GM21526 (cell line): Measurements from ENCODE around the gene PIP5K1C.

Experiments used
- ATAC-seq: cut with Tn5 transposase; IDR thresholded peaks from one replicate; pipeline ENCODE4 v1.9.1; 2021; ENCODE audit warnings: moderate library complexity; ENCODE audit not compliant: unreplicated experiment, low FRiP score

Gene PIP5K1C

DNA sequence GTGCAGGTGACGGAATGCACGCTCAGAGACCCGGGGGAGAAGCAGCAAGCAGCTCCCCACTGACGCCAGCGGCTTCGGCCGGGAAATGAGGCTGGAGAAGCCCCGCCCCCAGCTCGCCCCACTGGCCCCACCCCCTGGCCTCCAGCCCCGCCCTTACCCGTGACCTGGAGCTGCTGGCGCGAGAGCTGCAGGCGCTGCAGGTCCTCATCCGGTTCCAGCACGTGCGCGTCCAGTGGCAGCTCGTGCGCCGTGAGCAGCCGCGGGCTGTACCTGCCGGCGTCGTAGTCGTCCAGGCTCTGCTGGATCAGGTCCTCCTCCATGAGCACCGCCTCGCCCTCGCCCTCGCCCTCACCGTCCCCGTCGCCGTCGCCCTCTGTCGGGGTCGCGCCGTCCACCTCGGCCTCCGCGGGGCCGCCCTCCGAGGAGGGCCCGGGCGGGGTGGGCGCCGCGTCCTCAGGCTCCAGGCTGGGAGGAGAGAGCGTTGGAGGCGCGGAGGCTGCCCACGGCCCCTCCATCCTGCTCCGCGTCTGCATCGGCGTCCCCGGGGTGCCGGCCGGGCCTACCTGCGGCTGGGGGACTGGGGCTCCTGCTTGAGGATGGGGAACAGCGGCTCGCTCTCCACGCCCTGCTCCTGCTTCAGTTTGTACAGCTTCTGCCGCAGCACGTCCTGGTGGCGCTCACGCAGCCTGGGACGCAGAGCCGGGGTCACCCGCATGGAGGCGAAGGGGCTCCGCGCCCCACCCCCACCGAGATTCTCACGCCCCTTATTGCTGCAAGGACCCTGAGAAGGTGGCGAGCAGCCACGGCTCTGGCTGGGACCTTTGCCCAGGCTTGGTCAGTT is 87.1 kb downstream of the PIP5K1C start:
- no peak for ATAC-seq

- ATAC-seq, result no peak
These were observed 87.9 kb downstream of the PIP5K1C start for GRCh38 chr19:3612330-3612729.

DNA sequence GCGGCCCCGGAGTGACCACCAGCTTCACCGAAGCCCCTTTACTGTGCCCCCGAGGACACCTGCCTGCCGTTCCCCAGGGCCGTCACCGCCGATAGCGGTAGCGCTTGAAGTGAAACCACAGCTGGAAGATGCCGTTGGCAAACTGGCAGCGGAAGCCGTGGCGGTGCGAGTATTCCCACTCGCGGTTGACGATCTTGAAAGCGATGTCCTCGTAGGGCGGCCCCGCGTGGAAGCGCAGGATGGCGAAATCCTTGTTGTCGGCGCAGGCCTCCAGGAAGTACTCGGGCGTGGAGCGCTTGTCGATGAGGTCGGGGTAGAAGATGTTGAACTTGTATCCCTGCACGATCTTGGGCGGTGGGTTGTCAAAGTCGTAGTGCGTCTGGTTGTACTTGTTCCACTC is 88.4 kb downstream of the PIP5K1C start:
- no peak for ATAC-seq

- no peak for ATAC-seq
These were observed 89.2 kb downstream of the PIP5K1C start for GRCh38 chr19:3610745-3611717.

DNA sequence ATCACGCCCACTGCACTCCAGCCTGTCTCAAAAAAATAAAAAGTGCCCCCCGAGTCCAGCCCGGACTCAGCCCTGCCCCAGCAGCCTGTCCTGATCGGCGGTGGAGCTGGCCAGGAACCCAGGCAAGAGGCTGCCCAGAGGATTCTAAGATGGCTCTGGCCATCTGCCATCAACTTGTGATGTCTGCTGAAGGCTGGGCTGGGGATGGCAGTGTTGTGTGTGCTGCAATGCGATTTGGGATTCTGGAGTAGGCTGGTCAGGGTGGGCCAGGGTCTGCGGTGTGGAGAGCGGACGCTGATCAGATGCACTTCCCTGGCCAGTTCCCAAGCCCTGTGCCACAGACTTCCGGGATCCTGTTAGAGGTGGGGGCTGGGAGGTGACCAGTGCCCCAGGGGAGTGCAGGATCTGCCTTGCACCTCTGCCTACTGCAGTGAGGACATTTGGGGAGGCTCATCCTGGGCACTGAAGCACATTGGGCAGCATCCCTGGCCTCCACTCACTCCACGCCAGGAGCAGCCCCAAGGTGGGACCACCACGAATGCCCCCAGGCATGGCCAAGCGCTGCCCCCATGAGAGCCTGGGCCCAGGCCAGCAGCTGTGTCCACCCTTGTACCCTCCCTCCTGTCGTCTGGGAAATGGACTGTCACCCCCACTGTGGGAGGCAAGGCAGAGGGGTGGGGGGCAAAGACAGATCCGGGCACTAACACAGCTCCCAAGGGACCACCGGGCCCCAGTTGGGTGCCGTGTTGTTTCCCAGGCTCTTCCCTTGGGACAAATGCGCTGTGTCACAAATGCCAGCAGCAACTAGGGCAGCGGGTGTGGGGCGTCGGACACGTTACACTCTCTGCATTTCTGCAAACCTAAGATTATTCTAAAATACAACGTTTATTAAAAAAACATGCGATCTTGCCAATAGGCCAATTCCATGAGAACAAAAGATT is 90.2 kb downstream of the PIP5K1C start:
- ATAC-seq, result no peak

DNA sequence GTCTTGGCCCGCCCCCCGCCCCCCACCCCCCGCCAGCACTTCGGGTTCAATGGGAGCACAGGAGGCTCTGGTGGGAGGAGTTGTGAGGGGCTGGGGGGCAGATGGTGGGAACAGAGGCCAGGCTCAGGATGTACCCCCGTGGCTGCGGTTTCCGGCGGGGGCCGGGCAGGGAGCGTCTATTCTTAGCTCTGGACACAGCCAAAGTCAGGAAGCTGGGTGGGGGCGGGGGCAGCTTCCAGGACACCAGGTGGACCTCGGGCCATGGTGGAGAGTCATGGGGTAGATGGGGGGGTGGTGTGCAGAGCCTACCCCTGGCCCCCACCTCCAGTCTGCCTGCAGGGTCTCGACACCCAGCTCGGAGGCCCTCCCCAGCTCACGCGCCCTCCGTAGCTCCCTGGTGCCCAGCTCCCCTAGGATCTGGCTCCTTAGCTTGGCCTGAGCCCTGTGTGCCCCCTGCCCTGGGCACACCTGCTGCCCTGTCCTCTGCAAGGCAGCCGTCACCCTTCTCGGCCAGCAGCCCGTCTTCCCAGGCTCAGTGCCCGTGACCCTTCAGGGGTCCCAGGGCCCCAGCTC is 91.4 kb downstream of the PIP5K1C start:
- ATAC-seq, result no peak

DNA sequence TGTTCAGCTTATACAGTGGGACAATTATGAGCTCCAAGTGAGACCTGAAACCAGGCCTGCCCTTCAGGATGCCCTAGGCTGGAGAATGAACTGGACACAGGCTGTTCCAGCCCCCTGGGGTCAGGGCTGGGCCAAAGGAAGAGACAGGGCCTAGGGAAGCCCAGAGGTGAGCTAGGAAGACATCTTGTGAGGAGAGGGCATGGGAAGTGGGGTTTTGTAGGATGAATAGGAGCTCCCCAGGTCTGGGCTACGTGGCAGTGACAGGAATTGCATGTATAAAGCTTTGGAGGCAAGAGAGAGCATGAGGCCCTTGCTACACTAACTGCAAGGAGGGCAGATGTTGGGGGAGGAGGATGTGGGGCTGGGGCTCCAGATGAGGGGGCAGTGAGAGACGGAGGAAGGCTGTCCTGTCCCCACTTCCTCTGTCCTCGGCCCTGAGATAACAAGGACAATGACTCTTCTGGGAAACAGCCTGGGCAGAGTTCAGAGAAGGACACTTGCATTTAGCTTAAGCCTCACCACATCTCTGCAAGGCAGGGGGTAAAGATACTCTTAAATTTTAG is 92.1 kb downstream of the PIP5K1C start:
- ATAC-seq, result no peak

GRCh38 chr19:3607303-3608078 is 92.8 kb downstream of the PIP5K1C start:
- ATAC-seq, result no peak

DNA sequence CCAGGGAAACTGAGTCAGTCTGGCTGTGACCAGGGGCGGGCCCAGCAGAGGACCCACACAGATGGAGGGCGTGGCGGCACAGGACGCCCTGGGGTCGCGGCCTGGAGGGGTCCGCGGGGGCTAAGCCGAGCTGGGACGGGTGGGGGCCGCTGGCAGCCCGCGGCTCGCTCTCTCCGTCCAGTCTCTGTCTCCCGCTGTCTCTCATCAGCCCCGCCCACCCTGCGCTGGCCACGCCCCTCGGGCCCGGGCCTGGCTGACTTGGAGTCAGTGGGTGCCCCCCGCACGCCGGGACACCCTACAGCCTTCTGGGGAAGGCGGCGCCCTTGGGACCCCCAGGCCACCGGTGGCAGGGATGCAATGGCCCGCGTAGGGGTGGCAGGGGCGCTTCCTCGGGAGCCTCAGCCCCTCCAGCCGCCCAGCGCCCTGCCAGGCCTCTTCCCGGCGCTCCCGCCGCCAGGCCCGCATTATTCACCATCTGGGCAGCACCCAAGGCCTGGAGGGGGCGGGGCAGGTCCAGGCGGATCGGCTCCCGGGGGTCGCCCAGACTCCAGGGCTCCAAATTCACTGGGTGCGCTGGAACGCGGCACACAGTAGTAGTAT is 93.5 kb downstream of the PIP5K1C start, which contains the start of gene TBXA2R:
Gene TBXA2R, minus strand, starts transcription at position 186 of the 600 bp plus-strand sequence. CDS start 6,241 bp downstream, outside the sequence.
- no peak for ATAC-seq

DNA sequence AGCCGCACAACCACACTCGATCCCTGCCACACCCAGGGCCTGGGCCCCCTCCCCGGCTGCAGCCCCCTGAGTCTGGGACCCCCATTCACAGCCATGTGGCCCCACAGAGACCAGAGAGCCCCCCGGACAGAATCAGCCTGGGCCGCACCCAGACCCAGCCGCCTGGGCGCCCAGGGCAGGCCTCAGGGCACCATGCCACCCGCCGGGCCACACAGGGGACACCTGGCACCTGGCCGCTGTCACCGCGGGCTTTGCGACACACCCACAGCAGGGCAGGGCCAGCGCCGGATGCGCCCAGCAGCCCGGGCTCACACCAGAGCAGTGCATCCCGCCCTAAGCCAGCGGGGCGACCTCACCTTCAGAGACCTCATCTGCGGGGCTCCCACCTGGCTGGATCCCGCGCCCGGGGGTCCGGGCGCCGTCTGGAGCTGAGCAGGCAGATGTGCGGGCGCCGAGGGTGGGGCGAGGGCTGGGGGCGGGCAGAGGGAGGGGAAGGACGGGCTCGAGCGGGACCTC is 94.0 kb downstream of the PIP5K1C start:
- ATAC-seq, result no peak

DNA sequence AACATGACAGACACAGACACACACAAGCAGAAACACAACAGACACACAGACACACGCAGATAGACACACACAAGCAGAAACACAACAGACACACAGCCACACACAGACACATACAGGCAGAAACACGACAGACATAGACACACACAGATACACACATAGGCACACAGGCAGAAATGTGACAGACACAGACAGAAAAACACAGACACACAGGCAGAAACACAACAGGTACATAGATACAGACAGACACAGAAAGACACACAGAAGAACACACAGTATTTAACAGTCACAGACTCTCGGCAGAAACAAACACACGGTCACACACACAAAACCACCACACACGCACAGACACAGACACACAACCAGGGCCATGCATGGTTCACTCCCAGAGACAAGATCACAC is 94.5 kb downstream of the PIP5K1C start:
- ATAC-seq, result no peak

GRCh38 chr19:3605361-3605760 is 94.9 kb downstream of the PIP5K1C start:
- no peak for ATAC-seq

GRCh38 chr19:3604987-3605343 is 95.3 kb downstream of the PIP5K1C start:
- ATAC-seq, result no peak

GRCh38 chr19:3604227-3604986 is 95.9 kb downstream of the PIP5K1C start:
- no peak for ATAC-seq

DNA sequence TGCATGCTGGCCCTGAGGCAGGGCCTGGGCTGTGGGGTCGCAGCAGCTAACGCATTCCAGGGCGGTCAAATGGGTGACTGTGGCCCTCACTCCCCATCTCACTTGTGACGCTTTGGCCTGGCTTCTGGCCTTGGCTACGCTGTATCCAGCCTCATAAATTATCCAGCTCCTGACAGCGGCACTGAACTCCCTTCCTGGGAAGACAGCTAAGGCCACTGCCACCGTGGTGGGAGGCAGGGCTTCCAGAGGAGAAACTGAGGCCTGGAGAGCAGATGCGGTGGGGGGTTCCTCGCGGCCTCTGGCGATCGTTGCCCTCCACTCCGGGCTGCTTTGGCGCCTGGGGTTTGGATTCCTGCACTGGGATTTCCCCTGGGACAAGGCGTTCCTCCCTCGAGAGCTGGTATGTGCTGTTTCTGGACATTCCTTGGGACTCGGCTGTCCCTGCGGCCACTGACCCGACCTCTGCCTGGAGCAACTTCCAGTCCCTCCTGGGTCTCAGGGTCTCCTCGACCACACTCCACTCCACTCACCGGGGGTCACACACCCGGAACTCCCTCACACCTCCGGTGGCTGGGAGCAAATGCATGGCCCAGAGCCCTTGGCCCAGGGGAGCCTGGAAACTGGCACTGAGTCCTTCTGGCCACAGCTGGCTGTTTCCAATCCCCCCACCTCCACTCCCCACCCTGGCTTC is 97.0 kb downstream of the PIP5K1C start:
- no peak for ATAC-seq

DNA sequence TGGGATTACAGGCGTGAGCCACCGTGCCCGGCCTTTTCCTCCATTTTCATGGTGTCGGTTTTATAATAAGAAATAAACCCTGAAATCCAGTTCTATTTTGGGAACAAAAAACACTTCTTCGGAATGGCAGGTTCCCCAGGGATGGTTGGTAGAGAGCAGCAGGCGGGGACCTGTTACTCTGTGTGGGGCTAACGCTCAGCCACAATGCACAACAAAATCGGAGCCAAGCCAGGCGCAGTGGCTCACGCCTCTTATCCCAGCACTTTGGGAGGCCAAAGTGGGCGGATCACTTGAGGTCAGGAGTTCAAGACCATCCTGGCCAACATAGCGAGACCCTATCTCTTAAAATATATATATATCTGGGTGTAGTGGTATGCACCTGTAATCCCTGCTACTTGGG is 99.2 kb downstream of the PIP5K1C start:
- ATAC-seq, result no peak

DNA sequence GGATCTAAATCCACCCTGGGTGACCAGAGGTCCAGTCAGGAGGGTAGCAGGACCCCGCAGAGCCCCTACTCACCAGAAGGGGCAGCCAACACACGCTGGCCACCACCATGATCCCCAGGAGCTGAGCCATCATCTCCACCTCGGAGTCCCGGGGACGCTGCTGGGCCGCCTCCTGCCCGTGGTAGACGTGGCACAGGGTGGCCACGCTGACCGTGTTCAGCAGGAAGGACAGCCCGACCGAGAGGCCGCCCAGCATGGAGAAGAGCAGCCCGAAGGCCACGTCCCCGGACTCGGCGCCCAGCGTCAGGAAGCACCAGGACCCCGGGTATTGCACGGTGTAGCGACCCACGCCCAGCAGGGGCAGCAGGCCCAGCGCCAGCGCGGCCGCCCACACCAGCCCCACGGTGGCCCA is 100.5 kb downstream of the PIP5K1C start:
- no peak for ATAC-seq
